ENCODE measurements around the gene EPS8L3.
"Not testable (repeated sequence)": the region's sequence is repeated elsewhere in the genome, so short reads cannot be mapped to it uniquely, and the experiment has no call there.

- not testable (repeated sequence) for TF ChIP-seq POLR2A, CTCF (IDR thresholded peaks at IDR 0.05)
These were observed 3.4 kb upstream of the EPS8L3 start for GRCh38 chr1:109766991-109767636.

Data from esophagus squamous epithelium (tissue), 4 donors.